WTC11 (cell line): ENCODE data around the gene NOC3L. TPM values are rescaled to one million over a fixed set of nuclear protein-coding genes. Genes with fewer than 3 reads are reported as not detected.

Experiments
- ATAC-seq: fragments of 200-7000 bp; cut with Tn5 transposase; 2 replicates; pipeline ENCODE4 v1.10.0; 2021; ENCODE audit warnings: mild to moderate bottlenecking, moderate library complexity
- CTCF ChIA-PET: fragments of 300-600 bp; sonication (Branson Sonifier 250); formaldehyde crosslinking; loops from one replicate; lab custom pipeline; 2021; ENCODE audit warnings: antibody characterized with exemption; lab: Charles Lee
- POLR2A ChIA-PET: fragments of 350-600 bp; sonication (Branson Sonifier 250); formaldehyde crosslinking; loops from one replicate; lab custom pipeline; 2021; ENCODE audit warnings: antibody characterized with exemption; lab: Charles Lee
- DNase-seq: peaks from one replicate; pipeline ENCODE4 v3.0.0; 2021; ENCODE audit warnings: low spot score
- H3K27ac Mint-ChIP-seq: 2 replicates; pipeline ENCODE4 v1.8.0; 2021; ENCODE audit warnings: mixed read lengths
- H3K27me3 Mint-ChIP-seq: 2 replicates; pipeline ENCODE4 v1.8.0; 2021; ENCODE audit warnings: low read depth, mild to moderate bottlenecking, moderate library complexity, mixed read lengths
- H3K36me3 Mint-ChIP-seq: 2 replicates; pipeline ENCODE4 v1.8.0; 2021; ENCODE audit warnings: mixed read lengths
- H3K4me1 Mint-ChIP-seq: 2 replicates; pipeline ENCODE4 v1.8.0; 2022; ENCODE audit warnings: mixed read lengths
- H3K4me3 Mint-ChIP-seq: 2 replicates; pipeline ENCODE4 v1.8.0; 2021; ENCODE audit warnings: mild to moderate bottlenecking, moderate library complexity, mixed read lengths
- H3K9me3 Mint-ChIP-seq: 2 replicates; pipeline ENCODE4 v1.8.0; 2021; ENCODE audit warnings: mixed read lengths
- CBFB ChIP-seq: sonication (generic); formaldehyde crosslinking; IDR thresholded peaks from 2 replicates; pipeline ENCODE4 v1.8.1; 2022; ENCODE audit warnings: mild to moderate bottlenecking, low read depth, missing genetic modification reagents
- ELF4 ChIP-seq: sonication (generic); formaldehyde crosslinking; IDR thresholded peaks from 2 replicates; pipeline ENCODE4 v1.8.1; 2022; ENCODE audit warnings: low read depth, mild to moderate bottlenecking, moderate library complexity, missing genetic modification reagents
- FOXJ3 ChIP-seq: sonication (generic); formaldehyde crosslinking; IDR thresholded peaks from 2 replicates; pipeline ENCODE4 v1.9.0; 2021; ENCODE audit warnings: missing genetic modification reagents, mild to moderate bottlenecking, borderline replicate concordance
- IRF2 ChIP-seq: sonication (generic); formaldehyde crosslinking; IDR thresholded peaks from 2 replicates; pipeline ENCODE4 v1.8.0; 2022; ENCODE audit warnings: low read depth, missing genetic modification reagents, borderline replicate concordance
- NFYB ChIP-seq: sonication (generic); formaldehyde crosslinking; conservative IDR thresholded peaks from 2 replicates; pipeline ENCODE4 v1.8.0; 2022; ENCODE audit warnings: low read depth, missing genetic modification reagents
- NR2C2 ChIP-seq: sonication (generic); formaldehyde crosslinking; IDR thresholded peaks from 2 replicates; pipeline ENCODE4 v1.8.0; 2022; ENCODE audit warnings: mild to moderate bottlenecking, missing genetic modification reagents
- NR3C1 ChIP-seq: sonication (generic); formaldehyde crosslinking; conservative IDR thresholded peaks from 2 replicates; pipeline ENCODE4 v1.8.1; 2023; ENCODE audit warnings: low read depth, mild to moderate bottlenecking, missing genetic modification reagents
- SOX15 ChIP-seq: fragments of 250-450 bp; sonication (Bioruptor Pico); IDR thresholded peaks from 2 replicates; pipeline ENCODE4 v1.9.0; 2021; ENCODE audit warnings: mild to moderate bottlenecking
- SP1 ChIP-seq: sonication (generic); formaldehyde crosslinking; conservative IDR thresholded peaks from 2 replicates; pipeline ENCODE4 v1.8.1; 2022; ENCODE audit warnings: missing genetic modification reagents
- ZBTB21 ChIP-seq: sonication (generic); formaldehyde crosslinking; IDR thresholded peaks from 2 replicates; pipeline ENCODE4 v1.8.1; 2023; ENCODE audit warnings: mild to moderate bottlenecking, missing genetic modification reagents, borderline replicate concordance
- ZNF121 ChIP-seq: sonication (generic); formaldehyde crosslinking; IDR thresholded peaks from 2 replicates; pipeline ENCODE4 v1.8.0; 2023; ENCODE audit warnings: missing genetic modification reagents
- ZNF232 ChIP-seq: sonication (generic); formaldehyde crosslinking; IDR thresholded peaks from 2 replicates; pipeline ENCODE4 v1.8.0; 2022; ENCODE audit warnings: mild to moderate bottlenecking, missing genetic modification reagents
- ZNF263 ChIP-seq: sonication (generic); formaldehyde crosslinking; IDR thresholded peaks from 2 replicates; pipeline ENCODE4 v1.8.1; 2022; ENCODE audit warnings: low read depth, mild to moderate bottlenecking, moderate library complexity, missing genetic modification reagents
- total RNA-seq: library from RNA; stranded (reverse); gene quantifications from 3 replicates; pipeline ENCODE4 v1.2.3, GENCODE V29; 2021
- TF ChIP-seq, protein P1 (sequence below): sonication (generic); formaldehyde crosslinking; IDR thresholded peaks from 2 replicates; pipeline ENCODE4 v1.8.1; 2022; ENCODE audit warnings: missing genetic modification reagents, borderline replicate concordance
- TF ChIP-seq, protein P2 (sequence below): sonication (generic); formaldehyde crosslinking; IDR thresholded peaks from 2 replicates; pipeline ENCODE4 v1.8.1; 2023; ENCODE audit warnings: mild to moderate bottlenecking, missing genetic modification reagents, borderline replicate concordance
- TF ChIP-seq, protein P3 (sequence below): sonication (generic); formaldehyde crosslinking; IDR thresholded peaks from 2 replicates; pipeline ENCODE4 v1.8.1; 2022; ENCODE audit warnings: mild to moderate bottlenecking, missing genetic modification reagents, moderate library complexity, borderline replicate concordance
- TF ChIP-seq, protein P4 (sequence below): sonication (generic); formaldehyde crosslinking; IDR thresholded peaks from 2 replicates; pipeline ENCODE4 v1.8.0; 2023; ENCODE audit warnings: missing genetic modification reagents
- TF ChIP-seq, protein P5 (sequence below): sonication (generic); formaldehyde crosslinking; IDR thresholded peaks from 2 replicates; pipeline ENCODE4 v1.8.0; 2022; ENCODE audit warnings: mild to moderate bottlenecking, missing genetic modification reagents
- TF ChIP-seq, protein P6 (sequence below): fragments of 200-600 bp; IDR thresholded peaks from 2 replicates; pipeline ENCODE4 v1.8.0; 2022; ENCODE audit warnings: antibody characterized with exemption

Gene NOC3L
- total RNA-seq, 1 experiment from 2014 or later: 26.1 TPM

GRCh38 chr10:94308866-94309265 lies 53.9 kb downstream of the NOC3L start (continued):
- TF ChIP-seq, protein P1, sequence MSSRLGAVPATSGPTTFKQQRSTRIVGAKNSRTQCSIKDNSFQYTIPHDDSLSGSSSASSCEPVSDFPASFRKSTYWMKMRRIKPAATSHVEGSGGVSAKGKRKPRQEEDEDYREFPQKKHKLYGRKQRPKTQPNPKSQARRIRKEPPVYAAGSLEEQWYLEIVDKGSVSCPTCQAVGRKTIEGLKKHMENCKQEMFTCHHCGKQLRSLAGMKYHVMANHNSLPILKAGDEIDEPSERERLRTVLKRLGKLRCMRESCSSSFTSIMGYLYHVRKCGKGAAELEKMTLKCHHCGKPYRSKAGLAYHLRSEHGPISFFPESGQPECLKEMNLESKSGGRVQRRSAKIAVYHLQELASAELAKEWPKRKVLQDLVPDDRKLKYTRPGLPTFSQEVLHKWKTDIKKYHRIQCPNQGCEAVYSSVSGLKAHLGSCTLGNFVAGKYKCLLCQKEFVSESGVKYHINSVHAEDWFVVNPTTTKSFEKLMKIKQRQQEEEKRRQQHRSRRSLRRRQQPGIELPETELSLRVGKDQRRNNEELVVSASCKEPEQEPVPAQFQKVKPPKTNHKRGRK: no peak
- no peak for TF ChIP-seq NR3C1 (CRISPR knock-in tag)
- TF ChIP-seq, protein P2, sequence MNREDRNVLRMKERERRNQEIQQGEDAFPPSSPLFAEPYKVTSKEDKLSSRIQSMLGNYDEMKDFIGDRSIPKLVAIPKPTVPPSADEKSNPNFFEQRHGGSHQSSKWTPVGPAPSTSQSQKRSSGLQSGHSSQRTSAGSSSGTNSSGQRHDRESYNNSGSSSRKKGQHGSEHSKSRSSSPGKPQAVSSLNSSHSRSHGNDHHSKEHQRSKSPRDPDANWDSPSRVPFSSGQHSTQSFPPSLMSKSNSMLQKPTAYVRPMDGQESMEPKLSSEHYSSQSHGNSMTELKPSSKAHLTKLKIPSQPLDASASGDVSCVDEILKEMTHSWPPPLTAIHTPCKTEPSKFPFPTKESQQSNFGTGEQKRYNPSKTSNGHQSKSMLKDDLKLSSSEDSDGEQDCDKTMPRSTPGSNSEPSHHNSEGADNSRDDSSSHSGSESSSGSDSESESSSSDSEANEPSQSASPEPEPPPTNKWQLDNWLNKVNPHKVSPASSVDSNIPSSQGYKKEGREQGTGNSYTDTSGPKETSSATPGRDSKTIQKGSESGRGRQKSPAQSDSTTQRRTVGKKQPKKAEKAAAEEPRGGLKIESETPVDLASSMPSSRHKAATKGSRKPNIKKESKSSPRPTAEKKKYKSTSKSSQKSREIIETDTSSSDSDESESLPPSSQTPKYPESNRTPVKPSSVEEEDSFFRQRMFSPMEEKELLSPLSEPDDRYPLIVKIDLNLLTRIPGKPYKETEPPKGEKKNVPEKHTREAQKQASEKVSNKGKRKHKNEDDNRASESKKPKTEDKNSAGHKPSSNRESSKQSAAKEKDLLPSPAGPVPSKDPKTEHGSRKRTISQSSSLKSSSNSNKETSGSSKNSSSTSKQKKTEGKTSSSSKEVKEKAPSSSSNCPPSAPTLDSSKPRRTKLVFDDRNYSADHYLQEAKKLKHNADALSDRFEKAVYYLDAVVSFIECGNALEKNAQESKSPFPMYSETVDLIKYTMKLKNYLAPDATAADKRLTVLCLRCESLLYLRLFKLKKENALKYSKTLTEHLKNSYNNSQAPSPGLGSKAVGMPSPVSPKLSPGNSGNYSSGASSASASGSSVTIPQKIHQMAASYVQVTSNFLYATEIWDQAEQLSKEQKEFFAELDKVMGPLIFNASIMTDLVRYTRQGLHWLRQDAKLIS (CRISPR knock-in tag): no peak

GRCh38 chr10:94307046-94307615 lies 55.6 kb downstream of the NOC3L start:
- Mint-ChIP-seq H3K9me3 (no peaks in the 10 kb centered on the region; the same call in 1 of the 2 replicates), H3K4me1 (no peaks in the 10 kb centered on the region), H3K36me3 (no peaks in the 10 kb centered on the region), H3K27me3 (0 out of 2 replicates have a peak, but pooled peaks cover 5% of the 10 kb centered on the region), H3K4me3 (no peak overlapping the region), H3K27ac (no peak overlapping the region)
- ChIA-PET POLR2A (no interaction called here), CTCF (interaction anchor here (1.2 kb wide), 1 partner anchor 13 kb away, joined by 3 read pairs; no protein-coding TSS in a partner anchor)
- ATAC-seq (no peak), DNase-seq (no peak)
- TF ChIP-seq, protein P3, sequence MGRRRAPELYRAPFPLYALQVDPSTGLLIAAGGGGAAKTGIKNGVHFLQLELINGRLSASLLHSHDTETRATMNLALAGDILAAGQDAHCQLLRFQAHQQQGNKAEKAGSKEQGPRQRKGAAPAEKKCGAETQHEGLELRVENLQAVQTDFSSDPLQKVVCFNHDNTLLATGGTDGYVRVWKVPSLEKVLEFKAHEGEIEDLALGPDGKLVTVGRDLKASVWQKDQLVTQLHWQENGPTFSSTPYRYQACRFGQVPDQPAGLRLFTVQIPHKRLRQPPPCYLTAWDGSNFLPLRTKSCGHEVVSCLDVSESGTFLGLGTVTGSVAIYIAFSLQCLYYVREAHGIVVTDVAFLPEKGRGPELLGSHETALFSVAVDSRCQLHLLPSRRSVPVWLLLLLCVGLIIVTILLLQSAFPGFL (CRISPR knock-in tag): no peak
- TF ChIP-seq ELF4 (CRISPR knock-in tag): no peak
- TF ChIP-seq, protein P1: no peak
- no peak for TF ChIP-seq NR2C2 (CRISPR knock-in tag)
- TF ChIP-seq ZNF121 (CRISPR knock-in tag): no peak

- ChIA-PET CTCF (interaction anchor here (0.8 to 1.6 kb wide), 2 partner anchors 16 kb away, joined by 3 to 6 read pairs; no protein-coding TSS in a partner anchor), POLR2A (no interaction called here)
- Mint-ChIP-seq H3K9me3 (no peaks in the 10 kb centered on the region), H3K36me3 (no peaks in the 10 kb centered on the region), H3K27ac (no peak overlapping the region), H3K4me3 (no peak overlapping the region), H3K27me3 (no peaks in the 10 kb centered on the region; the same call in 1 of the 2 replicates), H3K4me1 (no peaks in the 10 kb centered on the region)
- DNase-seq (no peak), ATAC-seq (no peak)
- TF ChIP-seq, protein P4, sequence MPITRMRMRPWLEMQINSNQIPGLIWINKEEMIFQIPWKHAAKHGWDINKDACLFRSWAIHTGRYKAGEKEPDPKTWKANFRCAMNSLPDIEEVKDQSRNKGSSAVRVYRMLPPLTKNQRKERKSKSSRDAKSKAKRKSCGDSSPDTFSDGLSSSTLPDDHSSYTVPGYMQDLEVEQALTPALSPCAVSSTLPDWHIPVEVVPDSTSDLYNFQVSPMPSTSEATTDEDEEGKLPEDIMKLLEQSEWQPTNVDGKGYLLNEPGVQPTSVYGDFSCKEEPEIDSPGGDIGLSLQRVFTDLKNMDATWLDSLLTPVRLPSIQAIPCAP (CRISPR knock-in tag): no peak
- TF ChIP-seq ZNF232 (CRISPR knock-in tag) (no peak), ZNF263 (no peak), ZBTB21 (CRISPR knock-in tag) (no peak), SP1 (no peak), IRF2 (CRISPR knock-in tag) (no peak), SOX15 (no peak), NFYB (CRISPR knock-in tag) (no peak), FOXJ3 (no peak), CBFB (CRISPR knock-in tag) (no peak)
- TF ChIP-seq, protein P5, sequence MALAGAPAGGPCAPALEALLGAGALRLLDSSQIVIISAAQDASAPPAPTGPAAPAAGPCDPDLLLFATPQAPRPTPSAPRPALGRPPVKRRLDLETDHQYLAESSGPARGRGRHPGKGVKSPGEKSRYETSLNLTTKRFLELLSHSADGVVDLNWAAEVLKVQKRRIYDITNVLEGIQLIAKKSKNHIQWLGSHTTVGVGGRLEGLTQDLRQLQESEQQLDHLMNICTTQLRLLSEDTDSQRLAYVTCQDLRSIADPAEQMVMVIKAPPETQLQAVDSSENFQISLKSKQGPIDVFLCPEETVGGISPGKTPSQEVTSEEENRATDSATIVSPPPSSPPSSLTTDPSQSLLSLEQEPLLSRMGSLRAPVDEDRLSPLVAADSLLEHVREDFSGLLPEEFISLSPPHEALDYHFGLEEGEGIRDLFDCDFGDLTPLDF (CRISPR knock-in tag): no peak
- TF ChIP-seq, protein P6, sequence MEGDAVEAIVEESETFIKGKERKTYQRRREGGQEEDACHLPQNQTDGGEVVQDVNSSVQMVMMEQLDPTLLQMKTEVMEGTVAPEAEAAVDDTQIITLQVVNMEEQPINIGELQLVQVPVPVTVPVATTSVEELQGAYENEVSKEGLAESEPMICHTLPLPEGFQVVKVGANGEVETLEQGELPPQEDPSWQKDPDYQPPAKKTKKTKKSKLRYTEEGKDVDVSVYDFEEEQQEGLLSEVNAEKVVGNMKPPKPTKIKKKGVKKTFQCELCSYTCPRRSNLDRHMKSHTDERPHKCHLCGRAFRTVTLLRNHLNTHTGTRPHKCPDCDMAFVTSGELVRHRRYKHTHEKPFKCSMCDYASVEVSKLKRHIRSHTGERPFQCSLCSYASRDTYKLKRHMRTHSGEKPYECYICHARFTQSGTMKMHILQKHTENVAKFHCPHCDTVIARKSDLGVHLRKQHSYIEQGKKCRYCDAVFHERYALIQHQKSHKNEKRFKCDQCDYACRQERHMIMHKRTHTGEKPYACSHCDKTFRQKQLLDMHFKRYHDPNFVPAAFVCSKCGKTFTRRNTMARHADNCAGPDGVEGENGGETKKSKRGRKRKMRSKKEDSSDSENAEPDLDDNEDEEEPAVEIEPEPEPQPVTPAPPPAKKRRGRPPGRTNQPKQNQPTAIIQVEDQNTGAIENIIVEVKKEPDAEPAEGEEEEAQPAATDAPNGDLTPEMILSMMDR: no peak
- TF ChIP-seq, protein P3 (CRISPR knock-in tag): no peak
Observed at GRCh38 chr10:94303929-94304328, 58.8 kb downstream of the NOC3L start.
